Epidermal melanocyte (primary cell): ENCODE results near the gene SPATA31D1.
"Not testable (repeated sequence)": the region's sequence is repeated elsewhere in the genome, so short reads cannot be mapped to it uniquely, and the experiment has no call there.

Experiments
- DNase-seq: peaks from one replicate; pipeline ENCODE4 v3.0.0; 2011; ENCODE audit warnings: low spot score; ENCODE audit not compliant: insufficient read length

The SPATA31D1 gene

GRCh38 chr9:81988472-81988871 is at the start of gene SPATA31D1:
Gene SPATA31D1 (plus strand): TSS chr9:81988772. CDS start chr9:81988819, 47 bp downstream.
- not testable (repeated sequence) for DNase-seq

- DNase-seq: not testable (repeated sequence)
Measured at GRCh38 chr9:81943393-81943792, 45.2 kb upstream of the SPATA31D1 start, which contains the start of gene SPATA31D3. Gene SPATA31D3 (plus strand): TSS chr9:81943500. CDS start chr9:81943586, 86 bp downstream.

GRCh38 chr9:81948650-81949049 is 39.9 kb upstream of the SPATA31D1 start:
- DNase-seq: not testable (repeated sequence)

- no peak for DNase-seq
Measured at GRCh38 chr9:81953096-81953495, 35.5 kb upstream of the SPATA31D1 start.

GRCh38 chr9:81955625-81956024 is 32.9 kb upstream of the SPATA31D1 start:
- DNase-seq: no peak

- DNase-seq: no peak
Measured at GRCh38 chr9:81964218-81965171, 24.1 kb upstream of the SPATA31D1 start.

GRCh38 chr9:81968026-81968425 is 20.5 kb upstream of the SPATA31D1 start:
- DNase-seq: no peak

- no peak for DNase-seq
Measured at GRCh38 chr9:81969971-81970370, 18.6 kb upstream of the SPATA31D1 start.

GRCh38 chr9:81971727-81972126 is 16.8 kb upstream of the SPATA31D1 start:
- no peak for DNase-seq

- no peak for DNase-seq
Measured at GRCh38 chr9:81974764-81975163, 13.8 kb upstream of the SPATA31D1 start.

GRCh38 chr9:81976351-81976750 is 12.2 kb upstream of the SPATA31D1 start:
- no peak for DNase-seq

- DNase-seq: no peak
Measured at GRCh38 chr9:81979196-81979595, 9.4 kb upstream of the SPATA31D1 start.

GRCh38 chr9:81980568-81980967 is 8.0 kb upstream of the SPATA31D1 start:
- no peak for DNase-seq

- DNase-seq: no peak
Measured at GRCh38 chr9:81981883-81982282, 6.7 kb upstream of the SPATA31D1 start.

- DNase-seq: no peak
Measured at GRCh38 chr9:81984928-81985327, 3.6 kb upstream of the SPATA31D1 start.

GRCh38 chr9:81986051-81986450 is 2.5 kb upstream of the SPATA31D1 start:
- DNase-seq: no peak

- DNase-seq: no peak
Measured at GRCh38 chr9:81989700-81990099, 1.1 kb downstream of the SPATA31D1 start.

- DNase-seq: no peak
Measured at GRCh38 chr9:81993656-81994055, 5.1 kb downstream of the SPATA31D1 start.

- DNase-seq: no peak
Measured at GRCh38 chr9:81999806-82000205, 11.2 kb downstream of the SPATA31D1 start.

- DNase-seq: no peak
Measured at GRCh38 chr9:82010711-82011110, 22.1 kb downstream of the SPATA31D1 start.

- no peak for DNase-seq
Measured at GRCh38 chr9:82011133-82011532, 22.6 kb downstream of the SPATA31D1 start.

GRCh38 chr9:82012276-82012675 is 23.7 kb downstream of the SPATA31D1 start:
- DNase-seq: no peak

- no peak for DNase-seq
Measured at GRCh38 chr9:82020331-82020730, 31.8 kb downstream of the SPATA31D1 start.
